ENCODE results near the gene BAZ1B.

GRCh38 chr7:73477376-73477775 lies 44.7 kb downstream of the BAZ1B start:
- TF ChIP-seq CTCF (IDR thresholded peaks at IDR 0.05; ENCODE audit: insufficient read depth, low read length, poor library complexity, severe bottlenecking) (no peak), EZH2phosphoT487 (conservative IDR thresholded peaks at IDR 0.05; ENCODE audit: low read length) (no peak)

Data from SU-DHL-6 (cell line).